Upper lobe of left lung (tissue), 4 donors: ENCODE data around the gene FBN2.

Source experiments
- CTCF ChIP-seq, 6 experiments: fragments of 450-650 bp in 4 of 6; fragments of 200-600 bp in 2 of 6; sonication (generic) in 2 of 6; IDR thresholded peaks; one replicate each; pipeline ENCODE4 v1.5.1; 2016 to 2019; ENCODE audit warnings: antibody characterized with exemption in 6 of 6
- EP300 ChIP-seq, 4 donors: sonication (generic); formaldehyde crosslinking; IDR thresholded peaks; one replicate each; pipeline ENCODE4 v1.5.1; 2017; ENCODE audit warnings: antibody characterized with exemption in 4 of 4, control low read depth in 2 of 4
- POLR2A ChIP-seq, 4 donors: fragments of 450-650 bp; IDR thresholded peaks; one replicate each; pipeline ENCODE4 v1.5.1; 2016 to 2017; ENCODE audit warnings: antibody characterized with exemption in 4 of 4, mild to moderate bottlenecking in 2 of 4

DNA sequence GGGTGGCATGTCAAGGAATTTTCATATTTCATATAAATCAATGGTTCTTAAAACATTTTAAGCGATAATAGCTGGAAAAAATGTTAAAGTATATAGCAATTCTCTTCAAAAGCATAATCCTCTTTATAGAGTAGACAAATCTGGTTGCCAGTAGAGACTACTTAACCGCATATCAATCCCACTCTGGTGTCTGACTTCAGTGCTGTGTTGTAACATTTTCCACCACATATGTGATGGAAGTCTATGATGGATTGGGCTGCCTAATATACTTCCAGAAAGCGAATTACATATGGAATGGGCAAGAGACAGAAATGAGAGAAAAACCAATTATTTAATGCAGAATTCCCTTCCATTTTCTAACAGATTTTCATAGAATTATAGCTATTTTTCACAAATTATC lies 54.3 kb downstream of the FBN2 start:
- TF ChIP-seq POLR2A (IDR thresholded peaks at IDR 0.05) (no peak), CTCF (IDR thresholded peaks at IDR 0.05) (no peak), EP300 (IDR thresholded peaks at IDR 0.05) (no peak)
